SU-DHL-6 (cell line): ENCODE data around the gene OR4F15.

Experiments
- CTCF ChIP-seq: fragments of 200-600 bp; sonication (generic); IDR thresholded peaks from one replicate; pipeline ENCODE4 v1.5.1; 2017; ENCODE audit warnings: antibody characterized with exemption, mild to moderate bottlenecking, low read length, moderate library complexity; ENCODE audit not compliant: insufficient read depth, poor library complexity, severe bottlenecking
- EZH2phosphoT487 ChIP-seq: fragments of 200-600 bp; sonication (generic), shearing (Covaris generic); conservative IDR thresholded peaks from 2 replicates; pipeline ENCODE4 v1.6.1; 2018; ENCODE audit warnings: mild to moderate bottlenecking, antibody characterized with exemption, low read length, moderate library complexity, mixed read lengths

- TF ChIP-seq CTCF (no peak), EZH2phosphoT487 (no peak)
Measured at GRCh38 chr15:101804375-101804774, 7.6 kb upstream of the OR4F15 start.
